ENCODE measurements around the gene ZNF723. TPM values are rescaled to one million over a fixed set of nuclear protein-coding genes. Genes with fewer than 3 reads are reported as not detected.
"Not testable (repeated sequence)": the region's sequence is repeated elsewhere in the genome, so short reads cannot be mapped to it uniquely, and the experiment has no call there.

The ZNF723 gene
- total RNA-seq, 3 donors from 2014 or later (not counting 1 experiment from before 2014, with no cell fraction given): not detected

DNA sequence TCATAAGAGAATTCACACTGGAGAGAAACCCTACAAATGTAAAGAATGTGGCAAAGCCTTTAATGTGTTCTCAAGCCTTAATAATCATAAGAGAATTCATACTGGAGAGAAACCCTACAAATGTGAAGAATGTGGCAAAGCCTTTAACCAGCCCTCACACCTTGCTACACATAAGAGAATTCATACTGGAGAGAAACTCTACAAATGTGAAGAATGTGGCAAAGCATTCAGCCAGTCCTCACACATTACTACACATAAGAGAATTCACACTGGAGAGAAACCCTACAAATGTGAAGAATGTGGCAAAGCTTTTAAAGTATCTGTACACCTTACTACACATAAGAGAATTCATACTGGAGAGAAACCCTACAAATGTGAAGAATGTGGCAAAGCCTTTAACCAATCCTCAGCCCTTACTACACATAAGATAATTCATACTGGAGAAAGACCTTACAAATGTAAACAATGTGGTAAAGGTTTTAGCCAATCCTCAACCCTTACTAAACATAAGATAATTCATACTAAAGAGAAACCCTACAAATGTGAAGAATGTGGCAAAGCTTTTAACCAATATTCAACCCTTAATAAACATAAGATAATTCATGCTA lies 25.7 kb downstream of the ZNF723 start:
- H3K4me1 ChIP-seq (ENCODE audit: control insufficient read depth, insufficient read depth, low read length); H3K27me3 Mint-ChIP-seq (ENCODE audit: low read depth in 2 of 2); H3K4me3 Mint-ChIP-seq; DNase-seq; H3K27ac Mint-ChIP-seq; H3K4me3 ChIP-seq (ENCODE audit: low read length); H3K36me3 ChIP-seq (ENCODE audit: control insufficient read depth, insufficient read depth, low read length); intact Hi-C loops (cut with micrococcal nuclease); H3K4me1 Mint-ChIP-seq; ATAC-seq; H3K27ac ChIP-seq (ENCODE audit: low read length); H3K27me3 ChIP-seq (ENCODE audit: control insufficient read depth, insufficient read depth, low read length): not testable (repeated sequence)
- H3K9me3 Mint-ChIP-seq: peaks cover 10 to 19% of the 10 kb centered on the region in 2 donors
- peaks cover 37% of the 10 kb centered on the region for H3K9me3 ChIP-seq (ENCODE audit: control insufficient read depth, insufficient read depth, low read length)
- peaks cover 34% of the 10 kb centered on the region for H3K36me3 Mint-ChIP-seq

- Mint-ChIP-seq H3K4me1 (no peaks in the 10 kb centered on the region), H3K9me3 (peaks cover 9 to 16% of the 10 kb centered on the region in 2 donors), H3K27me3 (ENCODE audit: low read depth in 2 of 2) (no peaks in the 10 kb centered on the region), H3K36me3 (peaks cover 7% of the 10 kb centered on the region), H3K4me3 (no peak overlapping the region), H3K27ac (no peak overlapping the region)
- TF ChIP-seq, protein P1, sequence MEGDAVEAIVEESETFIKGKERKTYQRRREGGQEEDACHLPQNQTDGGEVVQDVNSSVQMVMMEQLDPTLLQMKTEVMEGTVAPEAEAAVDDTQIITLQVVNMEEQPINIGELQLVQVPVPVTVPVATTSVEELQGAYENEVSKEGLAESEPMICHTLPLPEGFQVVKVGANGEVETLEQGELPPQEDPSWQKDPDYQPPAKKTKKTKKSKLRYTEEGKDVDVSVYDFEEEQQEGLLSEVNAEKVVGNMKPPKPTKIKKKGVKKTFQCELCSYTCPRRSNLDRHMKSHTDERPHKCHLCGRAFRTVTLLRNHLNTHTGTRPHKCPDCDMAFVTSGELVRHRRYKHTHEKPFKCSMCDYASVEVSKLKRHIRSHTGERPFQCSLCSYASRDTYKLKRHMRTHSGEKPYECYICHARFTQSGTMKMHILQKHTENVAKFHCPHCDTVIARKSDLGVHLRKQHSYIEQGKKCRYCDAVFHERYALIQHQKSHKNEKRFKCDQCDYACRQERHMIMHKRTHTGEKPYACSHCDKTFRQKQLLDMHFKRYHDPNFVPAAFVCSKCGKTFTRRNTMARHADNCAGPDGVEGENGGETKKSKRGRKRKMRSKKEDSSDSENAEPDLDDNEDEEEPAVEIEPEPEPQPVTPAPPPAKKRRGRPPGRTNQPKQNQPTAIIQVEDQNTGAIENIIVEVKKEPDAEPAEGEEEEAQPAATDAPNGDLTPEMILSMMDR (IDR thresholded peaks at IDR 0.05): no peak
- ATAC-seq: no peak
- H3K27ac ChIP-seq (ENCODE audit: low read length): no peak overlapping the region
- peaks cover 17% of the 10 kb centered on the region for H3K9me3 ChIP-seq (ENCODE audit: control insufficient read depth, insufficient read depth, low read length)
- H3K27me3 ChIP-seq (ENCODE audit: control insufficient read depth, insufficient read depth, low read length): no peaks in the 10 kb centered on the region
- intact Hi-C loops (cut with micrococcal nuclease): no loop called here
- WGBS (ENCODE audit: insufficient coverage): 2% methylated on average over 3 of the region's 3 CpGs
- H3K4me3 ChIP-seq (ENCODE audit: low read length): no peak overlapping the region
- H3K4me1 ChIP-seq (ENCODE audit: control insufficient read depth, insufficient read depth, low read length): no peaks in the 10 kb centered on the region
- no peaks in the 10 kb centered on the region for H3K36me3 ChIP-seq (ENCODE audit: control insufficient read depth, insufficient read depth, low read length)
- DNase-seq: peak in 1 of 2 donors; percentile 9
Measured at GRCh38 chr19:22882797-22883196, 50.7 kb downstream of the ZNF723 start.

DNA sequence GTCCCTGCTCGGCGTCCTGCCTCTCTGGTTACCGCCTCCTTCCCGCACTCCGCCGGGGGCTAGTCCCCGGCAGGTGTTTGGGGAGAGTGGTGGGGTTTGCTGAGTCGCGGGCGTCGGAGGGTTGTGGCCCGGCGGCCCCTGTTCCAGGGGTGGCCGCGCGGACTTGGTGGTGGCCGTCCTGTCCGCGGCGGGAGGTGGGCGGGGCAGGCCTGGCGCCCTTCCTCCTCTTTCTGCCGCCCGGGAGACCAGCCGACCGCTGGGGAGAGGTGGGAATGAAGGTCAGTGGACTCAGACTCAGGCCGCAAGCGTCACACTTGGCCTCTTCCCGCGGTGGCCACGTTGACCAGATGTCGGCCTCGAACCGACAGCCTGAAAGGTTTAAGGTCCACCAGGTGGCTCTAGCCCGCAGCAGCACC lies 61.8 kb downstream of the ZNF723 start:
- ATAC-seq (no peak), DNase-seq (no peak)
- WGBS (ENCODE audit: insufficient coverage): 89% methylated on average over 35 of the region's 35 CpGs
- Histone ChIP-seq H3K4me3 (ENCODE audit: low read length) (no peak overlapping the region), H3K27ac (ENCODE audit: low read length) (no peak overlapping the region), H3K4me1 (ENCODE audit: control insufficient read depth, insufficient read depth, low read length) (no peaks in the 10 kb centered on the region), H3K9me3 (ENCODE audit: control insufficient read depth, insufficient read depth, low read length) (peaks cover 30% of the 10 kb centered on the region), H3K36me3 (ENCODE audit: control insufficient read depth, insufficient read depth, low read length) (no peaks in the 10 kb centered on the region), H3K27me3 (ENCODE audit: control insufficient read depth, insufficient read depth, low read length) (no peaks in the 10 kb centered on the region)
- no peak overlapping the region for H3K4me3 Mint-ChIP-seq
- intact Hi-C loops (cut with micrococcal nuclease): no loop called here
- no peak overlapping the region for H3K27ac Mint-ChIP-seq
- no peaks in the 10 kb centered on the region for H3K27me3 Mint-ChIP-seq (ENCODE audit: low read depth in 2 of 2)
- TF ChIP-seq, protein P1 (IDR thresholded peaks at IDR 0.05): no peak
- no peaks in the 10 kb centered on the region for H3K4me1 Mint-ChIP-seq
- no peaks in the 10 kb centered on the region for H3K36me3 Mint-ChIP-seq
- H3K9me3 Mint-ChIP-seq: peaks cover 13 to 33% of the 10 kb centered on the region in 2 donors

DNA sequence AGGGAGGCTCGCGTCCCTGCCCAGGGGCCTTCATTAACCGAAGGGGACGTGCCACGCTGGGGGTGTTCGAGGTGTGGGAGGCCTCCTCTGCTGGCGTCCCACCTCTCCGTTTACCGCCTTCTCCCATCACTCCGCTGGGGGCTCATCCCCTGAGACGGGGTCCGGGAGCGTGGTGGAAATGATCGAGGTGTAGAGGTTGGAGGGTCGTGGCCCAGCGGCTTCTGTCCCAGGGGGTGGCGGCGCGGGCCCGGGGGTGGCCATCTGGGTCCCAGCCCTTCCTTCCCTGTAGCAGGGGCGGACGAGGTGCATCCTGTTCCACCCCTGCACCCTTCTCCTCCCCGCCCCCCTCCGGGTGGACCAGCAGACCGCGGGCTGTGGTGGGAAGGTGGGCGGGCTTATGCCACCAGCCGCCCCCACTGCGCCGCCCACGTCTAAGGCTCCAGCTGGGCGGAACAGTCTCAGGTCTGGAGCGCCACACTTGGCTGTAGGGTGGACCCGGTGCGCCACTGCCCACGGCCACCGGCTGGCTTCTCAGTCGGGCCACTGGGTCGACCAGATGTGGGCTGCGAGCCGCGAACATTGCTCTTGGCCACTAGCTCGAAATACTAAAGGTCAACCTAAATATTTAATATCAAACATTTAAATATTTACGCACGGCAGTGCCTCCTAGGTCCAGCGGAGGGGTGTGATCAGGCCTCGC lies 69.5 kb downstream of the ZNF723 start:
- H3K36me3 ChIP-seq (ENCODE audit: control insufficient read depth, insufficient read depth, low read length): no peaks in the 10 kb centered on the region
- no peak for DNase-seq
- Mint-ChIP-seq H3K4me1 (no peaks in the 10 kb centered on the region), H3K27me3 (ENCODE audit: low read depth in 2 of 2) (no peaks in the 10 kb centered on the region), H3K4me3 (no peak overlapping the region), H3K9me3 (peaks cover 8 to 21% of the 10 kb centered on the region in 2 donors), H3K36me3 (no peaks in the 10 kb centered on the region), H3K27ac (no peak overlapping the region)
- no peaks in the 10 kb centered on the region for H3K4me1 ChIP-seq (ENCODE audit: control insufficient read depth, insufficient read depth, low read length)
- no peak overlapping the region for H3K27ac ChIP-seq (ENCODE audit: low read length)
- H3K27me3 ChIP-seq (ENCODE audit: control insufficient read depth, insufficient read depth, low read length): no peaks in the 10 kb centered on the region
- H3K9me3 ChIP-seq (ENCODE audit: control insufficient read depth, insufficient read depth, low read length): peaks cover 47% of the 10 kb centered on the region
- no peak overlapping the region for H3K4me3 ChIP-seq (ENCODE audit: low read length)
- intact Hi-C loops (cut with micrococcal nuclease): no loop called here
- no peak for ATAC-seq
- 96% methylated on average over 42 of the region's 47 CpGs for WGBS (ENCODE audit: insufficient coverage)
- TF ChIP-seq, protein P1 (IDR thresholded peaks at IDR 0.05): no peak

Other genes starting within 250 kb of the ZNF723 start
- under 1 TPM in 2 of 3 donors, not detected in 1; 0.40 to 0.54 TPM for gene ZNF492, start 198.0 kb upstream of the ZNF723 start, total RNA-seq
- under 1 TPM in 1 of 3 donors, not detected in 2; 0.18 TPM for gene ZNF99, start 48.1 kb upstream of the ZNF723 start, total RNA-seq
- gene ZNF728, start 170.9 kb downstream of the ZNF723 start, total RNA-seq: not detected